ENCODE results near the gene MVK. TPM values are rescaled to one million over a fixed set of nuclear protein-coding genes. Genes with fewer than 3 reads are reported as not detected.

Gene MVK
- total RNA-seq, 4 donors from 2014 or later, result 17.2 to 157 (median 25.4) TPM

GRCh38 chr12:109562871-109563270 lies 10.7 kb upstream of the MVK start:
- no peaks in the 10 kb centered on the region for H3K27me3 ChIP-seq
- H3K9me3 ChIP-seq, result no peaks in the 10 kb centered on the region
- TF ChIP-seq POLR2AphosphoS5 (IDR thresholded peaks at IDR 0.05) (no peak), POLR2A (IDR thresholded peaks at IDR 0.05) (no peak), EP300 (IDR thresholded peaks at IDR 0.05; ENCODE audit: low read depth) (no peak), CTCF (IDR thresholded peaks at IDR 0.05) (no peak)
- no peak overlapping the region for H3K4me3 ChIP-seq
- peaks cover 0 to 11% (median 2%) of the 10 kb centered on the region in 4 donors for H3K4me1 ChIP-seq
- 95% methylated on average over 4 of the region's 4 CpGs; no CpG with 5 or more reads in 1 of the 2 donors for WGBS, 2 donors (ENCODE audit: low coverage in 1 of 2)
- DNase-seq, result no peak
- in situ Hi-C loops (cut with MboI; ENCODE audit: low pct_ligation_motif_present in 1 of 4, low pct_unique_long_range_greater_than_20kb in 1 of 4, low sequenced_read_pairs in 3 of 4), result no loop called here
- intact Hi-C loops (cut with DNase I; ENCODE audit: low total_unique reads), result no loop called here
- peaks cover 0 to 15% (median 0%) of the 10 kb centered on the region in 4 donors for H3K36me3 ChIP-seq
- no peak overlapping the region for H3K27ac ChIP-seq

- WGBS, 2 donors (ENCODE audit: low coverage in 1 of 2), result 85 to 92% methylated on average over 4 to 30 of the region's 30 CpGs
- TF ChIP-seq POLR2A (IDR thresholded peaks at IDR 0.05), result no peak
- TF ChIP-seq EP300 (IDR thresholded peaks at IDR 0.05; ENCODE audit: low read depth), result no peak
- no peak for TF ChIP-seq POLR2AphosphoS5 (IDR thresholded peaks at IDR 0.05)
- no peak for TF ChIP-seq CTCF (IDR thresholded peaks at IDR 0.05)
- no peaks in the 10 kb centered on the region for H3K27me3 ChIP-seq
- H3K9me3 ChIP-seq, result no peaks in the 10 kb centered on the region
- in situ Hi-C loops (cut with MboI; ENCODE audit: low pct_ligation_motif_present in 1 of 4, low pct_unique_long_range_greater_than_20kb in 1 of 4, low sequenced_read_pairs in 3 of 4) (no loop called here), intact Hi-C loops (cut with DNase I; ENCODE audit: low total_unique reads) (no loop called here)
- DNase-seq, result no peak
- H3K27ac ChIP-seq, result no peak overlapping the region
- H3K4me1 ChIP-seq, result peaks cover 0 to 5% (median 0%) of the 10 kb centered on the region in 4 donors
- H3K4me3 ChIP-seq, result no peak overlapping the region
- H3K36me3 ChIP-seq, result peaks cover 0 to 16% (median 0%) of the 10 kb centered on the region in 4 donors
Measured at GRCh38 chr12:109563291-109564284, 10.0 kb upstream of the MVK start.

- H3K36me3 ChIP-seq, result peaks cover 0 to 16% (median 0%) of the 10 kb centered on the region in 4 donors
- intact Hi-C loops (cut with DNase I; ENCODE audit: low total_unique reads) (no loop called here), in situ Hi-C loops (cut with MboI; ENCODE audit: low pct_ligation_motif_present in 1 of 4, low pct_unique_long_range_greater_than_20kb in 1 of 4, low sequenced_read_pairs in 3 of 4) (no loop called here)
- no peaks in the 10 kb centered on the region for H3K4me1 ChIP-seq
- H3K27ac ChIP-seq, result no peak overlapping the region
- no peak for DNase-seq
- TF ChIP-seq POLR2A (IDR thresholded peaks at IDR 0.05) (no peak), EP300 (IDR thresholded peaks at IDR 0.05; ENCODE audit: low read depth) (no peak), CTCF (IDR thresholded peaks at IDR 0.05) (no peak), POLR2AphosphoS5 (IDR thresholded peaks at IDR 0.05) (no peak)
- H3K9me3 ChIP-seq, result no peaks in the 10 kb centered on the region
- WGBS, 2 donors (ENCODE audit: low coverage in 1 of 2), result 92 to 100% methylated on average over 1 to 8 of the region's 8 CpGs
- H3K4me3 ChIP-seq, result no peak overlapping the region
- no peaks in the 10 kb centered on the region for H3K27me3 ChIP-seq
Measured at GRCh38 chr12:109566424-109566823, 7.2 kb upstream of the MVK start.

GRCh38 chr12:109567296-109567695 lies 6.3 kb upstream of the MVK start:
- TF ChIP-seq EP300 (IDR thresholded peaks at IDR 0.05; ENCODE audit: low read depth) (no peak), POLR2A (IDR thresholded peaks at IDR 0.05) (no peak), CTCF (IDR thresholded peaks at IDR 0.05) (no peak), POLR2AphosphoS5 (IDR thresholded peaks at IDR 0.05) (no peak)
- DNase-seq, result no peak
- in situ Hi-C loops (cut with MboI; ENCODE audit: low pct_ligation_motif_present in 1 of 4, low pct_unique_long_range_greater_than_20kb in 1 of 4, low sequenced_read_pairs in 3 of 4), result no loop called here
- no peaks in the 10 kb centered on the region for H3K27me3 ChIP-seq
- H3K9me3 ChIP-seq, result no peaks in the 10 kb centered on the region
- H3K4me3 ChIP-seq, result no peak overlapping the region
- intact Hi-C loops (cut with DNase I; ENCODE audit: low total_unique reads), result no loop called here
- peaks cover 0 to 16% (median 0%) of the 10 kb centered on the region in 4 donors for H3K36me3 ChIP-seq
- 93% methylated on average over 10 of the region's 10 CpGs; no CpG with 5 or more reads in 1 of the 2 donors for WGBS, 2 donors (ENCODE audit: low coverage in 1 of 2)
- peaks cover 0 to under 1% (median 0%) of the 10 kb centered on the region in 4 donors for H3K4me1 ChIP-seq
- H3K27ac ChIP-seq, result no peak overlapping the region
